ENCODE data around the gene AQP6. TPM values are rescaled to one million over a fixed set of nuclear protein-coding genes. Genes with fewer than 3 reads are reported as not detected.
A peak's percentile ranks its signal among the peaks of the same experiment; 100 is the strongest.

AQP6 gene
- total and polyA plus RNA-seq, 3 experiments from 2014 or later: not detected

DNA sequence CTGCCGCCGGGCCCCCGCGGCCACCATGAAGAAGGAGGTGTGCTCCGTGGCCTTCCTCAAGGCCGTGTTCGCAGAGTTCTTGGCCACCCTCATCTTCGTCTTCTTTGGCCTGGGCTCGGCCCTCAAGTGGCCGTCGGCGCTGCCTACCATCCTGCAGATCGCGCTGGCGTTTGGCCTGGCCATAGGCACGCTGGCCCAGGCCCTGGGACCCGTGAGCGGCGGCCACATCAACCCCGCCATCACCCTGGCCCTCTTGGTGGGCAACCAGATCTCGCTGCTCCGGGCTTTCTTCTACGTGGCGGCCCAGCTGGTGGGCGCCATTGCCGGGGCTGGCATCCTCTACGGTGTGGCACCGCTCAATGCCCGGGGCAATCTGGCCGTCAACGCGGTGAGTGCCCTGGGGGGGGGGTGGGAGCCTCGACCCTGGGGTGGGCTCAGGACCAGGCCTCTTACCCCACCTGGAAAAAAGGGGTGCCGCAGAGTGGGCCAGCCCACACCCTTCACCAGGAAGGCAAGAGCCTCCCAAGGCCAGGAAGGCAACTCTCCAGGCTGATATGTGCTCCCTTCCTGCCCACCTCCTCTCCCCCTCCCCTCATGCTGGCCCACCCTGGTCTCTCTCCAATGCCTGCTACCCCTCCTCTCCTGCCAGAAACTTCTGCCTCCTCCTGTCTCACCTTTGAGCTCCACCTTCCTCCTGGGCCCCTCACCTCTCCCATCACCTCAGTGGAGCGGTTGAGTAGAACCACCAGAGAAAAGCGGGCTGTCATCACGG, 10.6 kb upstream of the AQP6 start:
- no peak overlapping the region for H3K4me3 ChIP-seq (ENCODE audit: low read length)
- ChIA-PET CTCF (interaction anchor here (2.2 kb wide), 1 partner anchor 16 kb away, joined by 10 read pairs; no protein-coding TSS in a partner anchor), POLR2A (no interaction called here)
- peaks cover 46 to 82% of the 10 kb centered on the region in 2 donors for H3K27me3 Mint-ChIP-seq
- peaks cover 40% of the 10 kb centered on the region for H3K27me3 ChIP-seq (ENCODE audit: insufficient read depth, low read length, poor library complexity, severe bottlenecking)
- H3K27ac ChIP-seq (ENCODE audit: low read depth, low read length): no peak overlapping the region
- no peak for DNase-seq
- no peaks in the 10 kb centered on the region for H3K4me1 ChIP-seq (ENCODE audit: insufficient read depth, low read length)
- no peak overlapping the region for H3K27ac Mint-ChIP-seq
- H3K36me3 Mint-ChIP-seq: no peaks in the 10 kb centered on the region
- peaks cover 8 to 16% (median 8%) of the 10 kb centered on the region in 3 donors for H3K4me1 Mint-ChIP-seq
- H3K9me3 ChIP-seq (ENCODE audit: low read length): no peaks in the 10 kb centered on the region
- H3K9me3 Mint-ChIP-seq: no peaks in the 10 kb centered on the region
- peak overlapping the region in 3 of 7 donors; percentile 9 to 61 (median 39) for H3K4me3 Mint-ChIP-seq
- H3K36me3 ChIP-seq (ENCODE audit: insufficient read depth, low read length): no peaks in the 10 kb centered on the region

DNA sequence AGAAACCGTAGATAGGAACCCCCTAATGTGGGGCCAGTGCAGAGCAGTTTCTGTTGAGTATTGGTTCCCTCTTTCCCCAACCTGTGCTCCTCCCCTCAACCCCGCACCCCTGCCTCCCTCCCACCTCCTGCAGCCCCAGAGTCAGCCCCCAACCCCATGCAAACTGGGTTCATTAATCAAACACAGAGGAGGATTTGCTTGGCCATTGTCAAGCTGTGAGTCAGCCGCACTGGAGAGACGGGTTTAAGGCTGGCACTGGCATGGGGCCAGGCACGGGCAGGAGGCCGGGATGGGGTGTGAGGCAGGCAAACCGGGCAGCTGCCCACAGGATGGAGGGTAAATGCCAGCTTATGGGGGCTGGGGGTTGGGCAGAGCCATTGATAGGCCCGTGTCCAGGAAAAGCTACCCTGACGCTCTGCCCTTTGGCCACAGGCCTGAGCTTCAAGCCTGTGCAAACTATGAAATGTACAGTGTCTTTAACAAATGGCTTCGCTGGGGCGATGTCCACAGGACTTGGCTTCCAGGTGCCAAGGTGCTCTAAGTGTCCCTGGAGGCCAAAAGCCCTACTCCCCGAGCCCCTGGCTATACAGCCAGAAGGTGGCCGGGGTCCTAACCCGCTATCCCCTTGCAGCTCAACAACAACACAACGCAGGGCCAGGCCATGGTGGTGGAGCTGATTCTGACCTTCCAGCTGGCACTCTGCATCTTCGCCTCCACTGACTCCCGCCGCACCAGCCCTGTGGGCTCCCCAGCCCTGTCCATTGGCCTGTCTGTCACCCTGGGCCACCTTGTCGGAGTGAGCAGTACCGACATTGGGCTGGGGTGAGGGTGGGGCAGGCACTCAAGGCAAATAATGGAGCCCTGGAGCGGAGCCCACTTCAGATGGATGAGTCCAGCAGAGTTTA, 9.6 kb upstream of the AQP6 start:
- Histone ChIP-seq H3K4me1 (ENCODE audit: insufficient read depth, low read length) (peaks cover 5% of the 10 kb centered on the region), H3K27me3 (ENCODE audit: insufficient read depth, low read length, poor library complexity, severe bottlenecking) (peaks cover 36% of the 10 kb centered on the region), H3K9me3 (ENCODE audit: low read length) (no peaks in the 10 kb centered on the region), H3K4me3 (ENCODE audit: low read length) (no peak overlapping the region), H3K27ac (ENCODE audit: low read depth, low read length) (no peak overlapping the region), H3K36me3 (ENCODE audit: insufficient read depth, low read length) (no peaks in the 10 kb centered on the region)
- H3K9me3 Mint-ChIP-seq: no peaks in the 10 kb centered on the region
- H3K36me3 Mint-ChIP-seq: no peaks in the 10 kb centered on the region
- no peak overlapping the region for H3K27ac Mint-ChIP-seq
- POLR2A ChIA-PET: no interaction called here
- peak overlapping the region in 1 of 7 donors; percentile 51 for H3K4me3 Mint-ChIP-seq
- DNase-seq: no peak
- H3K27me3 Mint-ChIP-seq: peaks cover 44 to 72% of the 10 kb centered on the region in 2 donors
- CTCF ChIA-PET: interaction anchor here (0.9 to 2.2 kb wide), 3 partner anchors 17 to 107 kb away, joined by 3 to 10 read pairs (median 3); no protein-coding TSS in a partner anchor
- H3K4me1 Mint-ChIP-seq: peaks cover 8 to 19% (median 9%) of the 10 kb centered on the region in 3 donors

GRCh38 chr12:49963976-49964815, 8.6 kb upstream of the AQP6 start:
- Histone ChIP-seq H3K9me3 (ENCODE audit: low read length) (no peaks in the 10 kb centered on the region), H3K4me3 (ENCODE audit: low read length) (no peak overlapping the region), H3K27ac (ENCODE audit: low read depth, low read length) (no peak overlapping the region), H3K27me3 (ENCODE audit: insufficient read depth, low read length, poor library complexity, severe bottlenecking) (peaks cover 36% of the 10 kb centered on the region), H3K4me1 (ENCODE audit: insufficient read depth, low read length) (peaks cover 5% of the 10 kb centered on the region), H3K36me3 (ENCODE audit: insufficient read depth, low read length) (no peaks in the 10 kb centered on the region)
- ChIA-PET POLR2A (no interaction called here), CTCF (interaction anchor here (0.9 to 5.6 kb wide), 5 partner anchors 18 to 106 kb away, joined by 3 to 62 read pairs (median 10); no protein-coding TSS in a partner anchor)
- H3K36me3 Mint-ChIP-seq: no peaks in the 10 kb centered on the region
- H3K4me3 Mint-ChIP-seq: no peak overlapping the region
- peaks cover 8 to 19% (median 9%) of the 10 kb centered on the region in 3 donors for H3K4me1 Mint-ChIP-seq
- H3K9me3 Mint-ChIP-seq: no peaks in the 10 kb centered on the region
- H3K27me3 Mint-ChIP-seq: peaks cover 40 to 62% of the 10 kb centered on the region in 2 donors
- DNase-seq: no peak
- H3K27ac Mint-ChIP-seq: peak overlapping the region in 1 of 8 donors; percentile 24

- ChIA-PET CTCF (interaction anchor here (1.2 to 5.6 kb wide), 4 partner anchors 17 to 115 kb away, joined by 3 to 62 read pairs (median 50); no protein-coding TSS in a partner anchor), POLR2A (no interaction called here)
- Mint-ChIP-seq H3K4me1 (peaks cover 8 to 19% (median 9%) of the 10 kb centered on the region in 3 donors), H3K9me3 (no peaks in the 10 kb centered on the region), H3K4me3 (no peak overlapping the region), H3K36me3 (no peaks in the 10 kb centered on the region), H3K27me3 (peaks cover 33 to 53% of the 10 kb centered on the region in 2 donors), H3K27ac (no peak overlapping the region)
- no peak for DNase-seq
- no peak overlapping the region for H3K27ac ChIP-seq (ENCODE audit: low read depth, low read length)
- H3K4me1 ChIP-seq (ENCODE audit: insufficient read depth, low read length): peaks cover 5% of the 10 kb centered on the region
- no peaks in the 10 kb centered on the region for H3K36me3 ChIP-seq (ENCODE audit: insufficient read depth, low read length)
- H3K4me3 ChIP-seq (ENCODE audit: low read length): no peak overlapping the region
- peaks cover 34% of the 10 kb centered on the region for H3K27me3 ChIP-seq (ENCODE audit: insufficient read depth, low read length, poor library complexity, severe bottlenecking)
- no peaks in the 10 kb centered on the region for H3K9me3 ChIP-seq (ENCODE audit: low read length)
These were observed 7.7 kb upstream of the AQP6 start for GRCh38 chr12:49964849-49965624.

GRCh38 chr12:49965836-49966235, 6.9 kb upstream of the AQP6 start:
- Mint-ChIP-seq H3K4me3 (no peak overlapping the region), H3K4me1 (peaks cover under 1 to 12% (median 4%) of the 10 kb centered on the region in 3 donors), H3K27me3 (peaks cover 25 to 45% of the 10 kb centered on the region in 2 donors), H3K9me3 (no peaks in the 10 kb centered on the region), H3K27ac (no peak overlapping the region), H3K36me3 (no peaks in the 10 kb centered on the region)
- Histone ChIP-seq H3K4me1 (ENCODE audit: insufficient read depth, low read length) (peaks cover 5% of the 10 kb centered on the region), H3K9me3 (ENCODE audit: low read length) (no peaks in the 10 kb centered on the region), H3K36me3 (ENCODE audit: insufficient read depth, low read length) (no peaks in the 10 kb centered on the region), H3K27ac (ENCODE audit: low read depth, low read length) (no peak overlapping the region), H3K4me3 (ENCODE audit: low read length) (no peak overlapping the region), H3K27me3 (ENCODE audit: insufficient read depth, low read length, poor library complexity, severe bottlenecking) (peaks cover 26% of the 10 kb centered on the region)
- ChIA-PET CTCF (interaction anchor here (1.0 to 5.6 kb wide), 15 partner anchors 7 to 224 kb away, joined by 3 to 62 read pairs (median 12); partner anchors contain the start of gene TMBIM6), POLR2A (no interaction called here)
- no peak for DNase-seq

GRCh38 chr12:49966511-49967041, 6.2 kb upstream of the AQP6 start:
- Histone ChIP-seq H3K36me3 (ENCODE audit: insufficient read depth, low read length) (no peaks in the 10 kb centered on the region), H3K4me3 (ENCODE audit: low read length) (no peak overlapping the region), H3K27me3 (ENCODE audit: insufficient read depth, low read length, poor library complexity, severe bottlenecking) (peaks cover 25% of the 10 kb centered on the region), H3K9me3 (ENCODE audit: low read length) (no peaks in the 10 kb centered on the region), H3K27ac (ENCODE audit: low read depth, low read length) (no peak overlapping the region), H3K4me1 (ENCODE audit: insufficient read depth, low read length) (peaks cover 5% of the 10 kb centered on the region)
- no peaks in the 10 kb centered on the region for H3K9me3 Mint-ChIP-seq
- no peak for DNase-seq
- H3K27me3 Mint-ChIP-seq: peaks cover 25 to 44% of the 10 kb centered on the region in 2 donors
- POLR2A ChIA-PET: no interaction called here
- H3K4me3 Mint-ChIP-seq: peak overlapping the region in 4 of 7 donors; percentile 32 to 79 (median 62)
- CTCF ChIA-PET: interaction anchor here (0.7 to 5.6 kb wide), 41 partner anchors 8 to 293 kb away, joined by 3 to 62 read pairs (median 5); partner anchors contain the start of gene TMBIM6
- no peaks in the 10 kb centered on the region for H3K36me3 Mint-ChIP-seq
- H3K4me1 Mint-ChIP-seq: peaks cover 0 to 11% (median 4%) of the 10 kb centered on the region in 3 donors
- no peak overlapping the region for H3K27ac Mint-ChIP-seq

Measured in CD8-positive, alpha-beta memory T cell (primary cell).